Keratinocyte (primary cell): ENCODE measurements around the gene RYR2. TPM values are rescaled to one million over a fixed set of nuclear protein-coding genes. Genes with fewer than 3 reads are reported as not detected.

Experiments used
- DNase-seq: peaks from one replicate; pipeline ENCODE4 v3.0.0-alpha.2; 2011; ENCODE audit warnings: low read depth, missing footprints, low spot score
- FAIRE-seq: peaks from 2 replicates; lab custom pipeline; 2011; peaks lifted over from hg19 to GRCh38; lab: Jason Lieb, UNC
- H2AFZ ChIP-seq: 2 replicates; pipeline ENCODE4 v1.6.0; 2012; ENCODE audit warnings: low read length, control low read depth, inconsistent platforms; ENCODE audit not compliant: control insufficient read depth
- H3K27ac ChIP-seq: 2 replicates; pipeline ENCODE4 v1.5.1; 2011; ENCODE audit warnings: low read length; ENCODE audit not compliant: control insufficient read depth, insufficient read depth
- H3K27me3 ChIP-seq: 3 replicates; pipeline ENCODE4 v1.6.0; 2011; ENCODE audit warnings: low read length; ENCODE audit not compliant: control insufficient read depth, insufficient read depth; ENCODE audit errors: extremely low read depth
- H3K36me3 ChIP-seq, 2 experiments: 2 replicates in 1 of 2; 3 replicates in 1 of 2; pipeline ENCODE4 v1.5.1; 2011; ENCODE audit warnings: low read length in 2 of 2, mild to moderate bottlenecking in 1 of 2; ENCODE audit not compliant: control insufficient read depth in 2 of 2, insufficient read depth in 2 of 2; ENCODE audit errors: extremely low read depth in 1 of 2
- H3K4me1 ChIP-seq: 3 replicates; pipeline ENCODE4 v1.5.1; 2011; ENCODE audit warnings: low read length; ENCODE audit not compliant: control insufficient read depth, insufficient read depth; ENCODE audit errors: extremely low read depth
- H3K4me2 ChIP-seq: 3 replicates; pipeline ENCODE4 v1.6.0; 2011; ENCODE audit warnings: low read depth, low read length; ENCODE audit not compliant: control insufficient read depth, insufficient read depth; ENCODE audit errors: extremely low read depth
- H3K4me3 ChIP-seq, 3 experiments: fragments of 200-600 bp in 1 of 3; sonication (generic) in 1 of 3; 2 replicates in 2 of 3; 3 replicates in 1 of 3; pipeline ENCODE4 v1.5.1; 2011 to 2016; ENCODE audit warnings: low read length in 3 of 3, mild to moderate bottlenecking in 3 of 3, control low read depth in 2 of 3, inconsistent platforms in 1 of 3, low read depth in 1 of 3, mixed read lengths in 1 of 3, mixed run types in 1 of 3, moderate library complexity in 1 of 3; ENCODE audit not compliant: control insufficient read depth in 2 of 3, insufficient read depth in 2 of 3; ENCODE audit errors: extremely low read depth in 1 of 3
- H3K79me2 ChIP-seq: 2 replicates; pipeline ENCODE4 v1.6.0; 2012; ENCODE audit warnings: low read length; ENCODE audit not compliant: control insufficient read depth, insufficient read depth
- H3K9ac ChIP-seq: 3 replicates; pipeline ENCODE4 v1.6.0; 2011; ENCODE audit warnings: low read length; ENCODE audit not compliant: control insufficient read depth, insufficient read depth; ENCODE audit errors: extremely low read depth
- H3K9me1 ChIP-seq: 3 replicates; pipeline ENCODE4 v1.6.0; 2011; ENCODE audit warnings: low read length; ENCODE audit not compliant: control insufficient read depth, insufficient read depth; ENCODE audit errors: extremely low read depth
- H3K9me3 ChIP-seq: 2 replicates; pipeline ENCODE4 v1.5.1; 2012; ENCODE audit warnings: low read depth, low read length; ENCODE audit not compliant: control insufficient read depth
- H4K20me1 ChIP-seq: 3 replicates; pipeline ENCODE4 v1.6.0; 2011; ENCODE audit warnings: low read length; ENCODE audit not compliant: control insufficient read depth, insufficient read depth; ENCODE audit errors: extremely low read depth
- CTCF ChIP-seq, 3 experiments: IDR thresholded peaks in 1 of 3; conservative IDR thresholded peaks in 1 of 3; optimal IDR thresholded peaks in 1 of 3; 2 replicates in 2 of 3; 3 replicates in 1 of 3; pipeline versions ENCODE3 to v1.5.1; 2011; ENCODE audit warnings: low read length in 3 of 3, mild to moderate bottlenecking in 3 of 3, moderate library complexity in 2 of 3, control low read depth in 1 of 3, inconsistent platforms in 1 of 3; ENCODE audit not compliant: insufficient read depth in 2 of 3; ENCODE audit errors: extremely low read depth in 1 of 3
- EZH2 ChIP-seq: IDR thresholded peaks from one replicate; pipeline ENCODE4 v1.6.1; 2012; ENCODE audit warnings: inconsistent platforms, mild to moderate bottlenecking, low read length, moderate library complexity
- dilution Hi-C: fragments of 300-500 bp; cut with MboI; formaldehyde crosslinking; loops from one replicate; pipeline ENCODE4 v1.7.0; 2020; ENCODE audit warnings: low sequenced_read_pairs; ENCODE audit not compliant: extremely low pct_ligation_motif_present
- polyA plus RNA-seq, 5 experiments: library from polyadenylated mRNA; depleted of rRNA in 3 of 5; stranded (reverse) in 3 of 5; stranded (forward) in 1 of 5; unstranded in 1 of 5; fragments of >200 nt; gene quantifications; 1 replicate in 1 of 5; 2 replicates in 3 of 5; 3 replicates in 1 of 5; pipeline versions ENCODE4 v1.2.1 to v1.2.3, GENCODE V29; 2011 to 2012; ENCODE audit warnings: missing spikeins in 2 of 5, low read depth in 1 of 5, low replicate concordance in 1 of 5

The RYR2 gene
- polyA plus RNA-seq, 1 donor (not counting 4 experiments of a cell fraction or from before 2014, with no cell fraction given) = 0.05 TPM

- FAIRE-seq (no peak), DNase-seq (no peak)
- H3K27ac ChIP-seq = no peak overlapping the region
- no peaks in the 10 kb centered on the region for H3K9me3 ChIP-seq
- no peaks in the 10 kb centered on the region for H3K9me1 ChIP-seq
- no peaks in the 10 kb centered on the region for H3K36me3 ChIP-seq
- H3K4me3 ChIP-seq = no peak overlapping the region
- no peak overlapping the region for H3K4me2 ChIP-seq
- dilution Hi-C loops = no loop called here
- H3K4me1 ChIP-seq = no peaks in the 10 kb centered on the region
- no peak for TF ChIP-seq CTCF (optimal IDR thresholded peaks at IDR 0.05 in 1 of 3, IDR thresholded peaks at IDR 0.05 in 1 of 3, conservative IDR thresholded peaks at IDR 0.05 in 1 of 3; ENCODE audit: extremely low read depth in 1 of 3, insufficient read depth in 2 of 3, low read length in 3 of 3)
- TF ChIP-seq EZH2 = no peak
- no peak overlapping the region for H2AFZ ChIP-seq
- no peaks in the 10 kb centered on the region for H3K27me3 ChIP-seq
- no peak overlapping the region for H3K9ac ChIP-seq
- no peaks in the 10 kb centered on the region for H3K79me2 ChIP-seq
- H4K20me1 ChIP-seq = no peaks in the 10 kb centered on the region
Observed at GRCh38 chr1:237005674-237006073, 36.3 kb upstream of the RYR2 start.

- H3K36me3 ChIP-seq = no peaks in the 10 kb centered on the region
- TF ChIP-seq EZH2 (no peak), CTCF (optimal IDR thresholded peaks at IDR 0.05 in 1 of 3, IDR thresholded peaks at IDR 0.05 in 1 of 3, conservative IDR thresholded peaks at IDR 0.05 in 1 of 3; ENCODE audit: extremely low read depth in 1 of 3, insufficient read depth in 2 of 3, low read length in 3 of 3) (no peak)
- H3K4me1 ChIP-seq = no peaks in the 10 kb centered on the region
- no peaks in the 10 kb centered on the region for H3K9me3 ChIP-seq
- no peaks in the 10 kb centered on the region for H4K20me1 ChIP-seq
- FAIRE-seq (no peak), DNase-seq (no peak)
- no peaks in the 10 kb centered on the region for H3K79me2 ChIP-seq
- H2AFZ ChIP-seq = no peak overlapping the region
- no peak overlapping the region for H3K27ac ChIP-seq
- no peak overlapping the region for H3K9ac ChIP-seq
- H3K27me3 ChIP-seq = no peaks in the 10 kb centered on the region
- no peak overlapping the region for H3K4me2 ChIP-seq
- H3K4me3 ChIP-seq = no peak overlapping the region
- dilution Hi-C loops = no loop called here
- no peaks in the 10 kb centered on the region for H3K9me1 ChIP-seq
Observed at GRCh38 chr1:237007147-237007881, 34.7 kb upstream of the RYR2 start.
